ENCODE data around the gene STARD13.

STARD13 gene

GRCh38 chr13:33204130-33204927 is 81.2 kb downstream of the STARD13 start:
- TF ChIP-seq CTCF (IDR thresholded peaks at IDR 0.05; ENCODE audit: low read depth, low read length), result no peak
- peak; percentile 94 for DNase-seq (ENCODE audit: extremely low read depth, low read depth)

- DNase-seq (ENCODE audit: extremely low read depth, low read depth), result no peak
Observed at GRCh38 chr13:33202644-33203169, 82.8 kb downstream of the STARD13 start.

GRCh38 chr13:33201659-33202058 is 83.9 kb downstream of the STARD13 start:
- no peak for DNase-seq (ENCODE audit: extremely low read depth, low read depth)

More at GRCh38 chr13:33202644-33203169, 82.8 kb downstream of the STARD13 start:
- no peak for TF ChIP-seq CTCF (IDR thresholded peaks at IDR 0.05; ENCODE audit: low read depth, low read length)

GRCh38 chr13:33199289-33199850 is 86.2 kb downstream of the STARD13 start:
- no peak for DNase-seq (ENCODE audit: extremely low read depth, low read depth)
- no peak for TF ChIP-seq CTCF (IDR thresholded peaks at IDR 0.05; ENCODE audit: low read depth, low read length)

More at GRCh38 chr13:33201659-33202058, 83.9 kb downstream of the STARD13 start:
- no peak for TF ChIP-seq CTCF (IDR thresholded peaks at IDR 0.05; ENCODE audit: low read depth, low read length)

GRCh38 chr13:33197541-33197971 is 88.0 kb downstream of the STARD13 start:
- TF ChIP-seq CTCF (IDR thresholded peaks at IDR 0.05; ENCODE audit: low read depth, low read length), result no peak
- no peak for DNase-seq (ENCODE audit: extremely low read depth, low read depth)

GRCh38 chr13:33196767-33197166 is 88.8 kb downstream of the STARD13 start:
- no peak for DNase-seq (ENCODE audit: extremely low read depth, low read depth)
- no peak for TF ChIP-seq CTCF (IDR thresholded peaks at IDR 0.05; ENCODE audit: low read depth, low read length)
